Measurements from ENCODE around the gene TET3. TPM values are rescaled to one million over a fixed set of nuclear protein-coding genes. Genes with fewer than 3 reads are reported as not detected.

The TET3 gene
- total and polyA plus RNA-seq, 9 of the 15 experiments (the other 6 are each of a cell fraction or from before 2014, with no cell fraction given), result 0.35 to 16.3 (median 5.5) TPM

- H3K79me2 ChIP-seq (ENCODE audit: control insufficient read depth, insufficient read depth, low read length), result peaks cover 83% of the 10 kb centered on the region
- in situ Hi-C loops (cut with MboI), result no loop called here
- H2AFZ ChIP-seq (ENCODE audit: low read depth, low read length), result no peak overlapping the region
- H3K4me2 ChIP-seq (ENCODE audit: insufficient read depth, low read length), result peak overlapping the region; percentile 46; the same call in 1 of the 2 replicates
- H3K4me1 ChIP-seq (replicated peaks in 1 of 2; ENCODE audit: control insufficient read depth in 2 of 2, insufficient read depth in 2 of 2, low read length in 2 of 2), result peaks cover 29 to 57% of the 10 kb centered on the region in 2 experiments
- no peak for DNase-seq (ENCODE audit: extremely low read depth in 1 of 4, low spot score in 3 of 4)
- peaks cover 24% of the 10 kb centered on the region for H3K36me3 ChIP-seq (ENCODE audit: control insufficient read depth, insufficient read depth, low read length)
- H3K27ac ChIP-seq (ENCODE audit: extremely low read depth, low read depth, low read length), result no peak overlapping the region
- TF ChIP-seq U2AF1 (optimal IDR thresholded peaks at IDR 0.05; ENCODE audit: low read depth, low read length), result no peak
- TF ChIP-seq UBTF (IDR thresholded peaks at IDR 0.05; ENCODE audit: borderline replicate concordance in 1 of 2, low read depth in 2 of 2, low read length in 2 of 2), result no peak
- TF ChIP-seq YY1 (IDR thresholded peaks at IDR 0.05; ENCODE audit: borderline replicate concordance in 1 of 3, control insufficient read depth in 1 of 3, extremely low read depth in 1 of 3, insufficient read depth in 3 of 3, insufficient read length in 1 of 3, insufficient replicate concordance in 2 of 3, low read depth in 1 of 3, low read length in 2 of 3), result no peak
- TF ChIP-seq POLR2B (IDR thresholded peaks at IDR 0.05; ENCODE audit: low read depth, partially characterized antibody), result no peak
- TF ChIP-seq ZNF77 (CRISPR knock-in tag; IDR thresholded peaks at IDR 0.05), result no peak
- TF ChIP-seq KAT8 (IDR thresholded peaks at IDR 0.05; ENCODE audit: low read depth), result no peak
- no peak for TF ChIP-seq SREBF1 (IDR thresholded peaks at IDR 0.05; ENCODE audit: borderline replicate concordance, low read depth, low read length)
- no peak for TF ChIP-seq ZBTB40 (IDR thresholded peaks at IDR 0.05)
- TF ChIP-seq ZBTB40 (CRISPR knock-in tag; IDR thresholded peaks at IDR 0.05), result no peak
- no peak for TF ChIP-seq FOXK1 (CRISPR knock-in tag; IDR thresholded peaks at IDR 0.05; ENCODE audit: borderline replicate concordance)
- H4K20me1 ChIP-seq (replicated peaks; ENCODE audit: control insufficient read depth, insufficient read depth, low read length), result no peaks in the 10 kb centered on the region
- H3K9ac ChIP-seq (ENCODE audit: insufficient read depth in 1 of 2, low read depth in 2 of 2, low read length in 2 of 2), result no peak overlapping the region
- no peaks in the 10 kb centered on the region for H3K27me3 ChIP-seq (ENCODE audit: control insufficient read depth in 2 of 2, insufficient read depth in 2 of 2, low read length in 2 of 2)
- no peak for ATAC-seq
- ChIA-PET POLR2A (interaction anchor here (0.5 to 2.2 kb wide), 8 partner anchors 8 to 190 kb away, joined by 3 to 7 read pairs (median 4); partner anchors contain the start of gene MTHFD2), CTCF (ENCODE audit: low intra/inter-chr PET ratio) (no interaction called here)
- no TSS peak for BruUV-seq (replicated peaks)
- no peak for FAIRE-seq
- H3K4me3 ChIP-seq, result no peak overlapping the region
- H3K9me3 ChIP-seq (replicated peaks; ENCODE audit: control insufficient read depth, insufficient read depth, low read depth, low read length), result no peaks in the 10 kb centered on the region
- intact Hi-C loops (cut with micrococcal nuclease), result no loop called here
- peaks cover 3% of the 10 kb centered on the region for H3K9me1 ChIP-seq (ENCODE audit: control insufficient read depth, insufficient read depth, low read length)
- 84% methylated on average over 7 of the region's 8 CpGs for WGBS (ENCODE audit: insufficient coverage, low coverage, missing lambda C conversion rate)
These were observed 24.2 kb downstream of the TET3 start for GRCh38 chr2:74008761-74009395.

Measured in K562 (cell line).